Activated T-cell treated with anti-CD3 and anti-CD28 coated beads for 48 hours (primary cell): ENCODE measurements around the gene NFATC3.
"Not testable (repeated sequence)": the region's sequence is repeated elsewhere in the genome, so short reads cannot be mapped to it uniquely, and the experiment has no call there.

Experiments used
- DNase-seq: peaks from one replicate; pipeline ENCODE4 v3.0.0-alpha.2; 2020; ENCODE audit warnings: low read depth

NFATC3 gene

GRCh38 chr16:68090130-68090529 is 5.0 kb downstream of the NFATC3 start:
- DNase-seq = no peak

GRCh38 chr16:68090533-68090932 is 5.4 kb downstream of the NFATC3 start:
- no peak for DNase-seq

GRCh38 chr16:68091380-68092261 is 6.5 kb downstream of the NFATC3 start:
- DNase-seq = no peak

DNA sequence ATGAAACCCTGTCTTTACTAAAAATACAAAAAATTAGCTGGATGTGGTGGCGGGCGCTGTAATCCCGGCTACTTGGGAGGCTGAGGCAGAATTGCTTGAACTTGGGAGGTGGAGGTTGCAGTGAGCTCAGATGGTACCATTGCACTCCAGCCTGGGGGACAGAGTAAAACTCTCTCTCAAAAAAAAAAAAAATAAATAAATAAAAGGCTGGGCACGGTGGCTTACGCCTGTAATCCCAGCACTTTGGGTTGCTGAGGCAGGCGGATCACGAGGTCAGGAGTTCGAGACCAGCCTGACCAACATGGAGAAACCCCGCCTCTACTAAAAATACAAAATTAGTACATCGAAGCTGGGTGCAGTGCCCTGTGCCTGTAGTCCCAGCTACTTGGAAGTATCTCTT is 7.1 kb downstream of the NFATC3 start:
- DNase-seq = not testable (repeated sequence)

- DNase-seq = no peak
Measured at GRCh38 chr16:68093816-68094613, 8.8 kb downstream of the NFATC3 start.

- DNase-seq = no peak
Measured at GRCh38 chr16:68094614-68094934, 9.4 kb downstream of the NFATC3 start.

- DNase-seq = no peak
Measured at GRCh38 chr16:68096491-68096890, 11.3 kb downstream of the NFATC3 start.

DNA sequence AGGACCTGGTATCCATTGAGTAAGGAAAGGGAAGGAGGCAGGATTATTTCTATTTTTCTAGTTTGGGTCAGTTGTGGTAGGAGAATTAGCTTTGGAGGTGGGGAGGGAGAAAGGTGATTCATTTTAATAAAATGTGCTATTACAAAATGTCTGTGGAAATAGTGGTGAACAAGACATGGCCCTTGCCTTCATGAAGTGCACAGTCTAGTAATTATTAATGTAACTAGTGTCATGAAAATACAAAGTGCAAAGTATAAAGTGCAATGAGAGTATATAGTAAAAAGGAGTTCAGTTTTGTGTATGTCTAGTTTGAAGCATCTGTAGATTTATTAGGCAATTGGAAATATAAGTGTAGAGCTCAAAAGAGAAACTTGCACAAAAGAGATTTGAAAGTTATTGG is 11.9 kb downstream of the NFATC3 start:
- DNase-seq = no peak

- no peak for DNase-seq
Measured at GRCh38 chr16:68097895-68098294, 12.7 kb downstream of the NFATC3 start.

DNA sequence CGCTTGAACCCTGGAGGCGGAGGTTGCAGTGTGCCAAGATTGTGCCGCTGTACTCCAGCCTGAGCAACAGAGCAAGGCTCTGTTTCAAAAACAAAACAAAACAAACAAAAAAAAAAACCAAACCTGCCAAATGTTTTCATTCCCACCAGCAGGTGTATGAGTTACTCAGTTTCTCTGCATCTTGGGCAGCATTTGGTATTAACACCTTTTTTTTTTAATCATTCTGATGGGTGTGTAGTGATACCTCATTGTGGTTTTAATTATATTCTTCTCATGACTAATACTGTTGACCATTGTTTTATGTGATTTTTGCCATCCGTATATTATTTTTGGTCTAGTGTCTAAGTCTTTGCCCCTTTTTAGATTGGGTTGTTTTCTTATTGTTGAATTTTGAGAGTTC is 15.3 kb downstream of the NFATC3 start:
- no peak for DNase-seq

- DNase-seq = no peak
Measured at GRCh38 chr16:68105611-68106010, 20.4 kb downstream of the NFATC3 start.

DNA sequence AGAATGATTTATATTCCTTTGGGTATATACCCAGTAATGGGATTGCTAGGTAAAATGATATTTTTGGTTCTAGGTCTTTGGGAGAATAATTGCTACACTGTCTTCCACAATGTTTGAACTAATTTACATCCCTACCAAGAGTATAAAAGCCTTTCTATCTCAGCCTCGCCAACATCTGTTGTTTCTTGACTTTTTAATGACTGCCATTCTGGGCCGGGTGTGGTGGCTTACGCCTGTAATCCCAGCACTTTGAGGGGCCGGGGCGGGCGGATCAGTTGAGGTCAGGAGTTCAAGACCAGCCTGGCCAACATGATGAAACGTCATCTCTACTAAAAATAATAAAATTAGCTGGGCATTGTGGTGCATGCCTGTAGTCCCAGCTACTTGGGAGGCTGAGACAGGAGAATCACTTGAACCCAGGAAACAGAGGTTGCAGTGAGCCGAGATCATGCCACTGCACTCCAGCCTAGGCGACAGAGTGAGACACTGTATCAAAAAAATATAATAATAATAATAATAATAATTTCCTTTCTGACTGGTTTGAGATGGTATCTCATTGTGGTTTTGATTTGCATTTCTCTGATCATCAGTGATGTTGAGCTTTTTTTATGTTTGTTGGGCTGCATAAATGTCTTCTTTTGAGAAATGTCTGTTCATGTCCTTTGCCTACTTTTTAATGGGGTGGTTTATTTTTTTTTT is 22.2 kb downstream of the NFATC3 start:
- DNase-seq = not testable (repeated sequence)

- not testable (repeated sequence) for DNase-seq
Measured at GRCh38 chr16:68109156-68109555, 24.0 kb downstream of the NFATC3 start.

- DNase-seq = not testable (repeated sequence)
Measured at GRCh38 chr16:68110611-68111010, 25.4 kb downstream of the NFATC3 start.

DNA sequence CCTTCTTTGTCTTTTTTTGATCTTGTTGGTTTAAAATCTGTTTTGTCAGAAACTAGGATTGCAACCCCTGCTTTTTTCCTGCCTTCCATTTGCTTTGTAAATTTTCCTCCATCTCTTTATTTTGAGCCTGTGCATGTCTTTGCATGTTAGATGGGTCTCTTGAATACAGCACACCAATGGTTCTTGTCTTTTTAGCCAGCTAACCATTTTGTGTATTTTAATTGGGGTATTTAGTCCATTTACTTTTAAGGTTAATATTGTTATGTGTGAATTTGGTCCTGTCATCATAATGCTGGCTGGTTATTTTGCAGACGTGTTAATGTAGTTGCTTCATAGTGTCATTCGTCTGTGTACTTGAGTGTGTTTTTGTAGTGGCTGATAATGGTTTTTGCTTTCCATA is 26.2 kb downstream of the NFATC3 start:
- DNase-seq = no peak

GRCh38 chr16:68113059-68113761 is 28.0 kb downstream of the NFATC3 start:
- no peak for DNase-seq

DNA sequence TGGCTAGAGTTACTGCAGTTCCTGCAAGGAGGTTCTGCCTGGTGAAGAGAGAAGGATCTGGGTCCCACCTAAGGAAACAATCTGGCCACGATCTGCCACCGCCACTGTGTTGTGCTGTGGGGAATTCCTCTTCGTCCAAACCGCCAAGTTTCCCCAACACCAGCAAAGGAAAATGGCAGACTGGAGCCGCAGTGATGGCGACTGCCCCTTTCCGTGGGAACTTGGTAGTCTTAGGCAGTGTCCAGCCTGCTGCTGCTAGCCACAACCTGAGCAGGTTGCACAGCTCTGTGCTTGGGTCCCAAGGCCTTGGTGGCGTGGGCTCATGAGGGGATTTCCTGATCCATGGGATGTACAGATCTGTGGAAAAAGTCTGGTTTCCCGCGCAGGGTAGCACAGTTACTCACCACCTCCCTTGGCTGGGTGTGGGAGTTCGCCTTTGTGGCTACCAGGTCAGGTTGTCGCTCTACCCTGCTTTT is 28.6 kb downstream of the NFATC3 start:
- DNase-seq = no peak

DNA sequence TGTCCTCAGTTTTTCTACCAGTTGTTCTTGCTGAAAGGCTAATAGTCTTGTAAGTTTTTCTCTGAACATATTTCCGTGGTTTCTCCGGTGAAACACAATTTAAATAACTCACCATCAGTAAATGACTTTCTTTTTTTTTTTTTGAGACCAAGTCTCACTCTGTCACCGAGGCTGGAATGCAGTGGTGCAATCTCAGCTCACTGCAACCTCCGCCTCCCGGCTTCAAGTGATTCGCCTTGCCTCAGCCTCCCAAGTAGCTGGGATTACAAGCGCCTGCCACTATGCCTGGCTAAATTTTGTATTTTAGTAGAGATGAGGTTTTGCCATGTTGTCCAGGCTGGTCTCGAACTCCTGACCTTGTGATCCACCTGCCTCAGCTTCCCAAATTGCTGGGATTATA is 29.8 kb downstream of the NFATC3 start:
- not testable (repeated sequence) for DNase-seq

DNA sequence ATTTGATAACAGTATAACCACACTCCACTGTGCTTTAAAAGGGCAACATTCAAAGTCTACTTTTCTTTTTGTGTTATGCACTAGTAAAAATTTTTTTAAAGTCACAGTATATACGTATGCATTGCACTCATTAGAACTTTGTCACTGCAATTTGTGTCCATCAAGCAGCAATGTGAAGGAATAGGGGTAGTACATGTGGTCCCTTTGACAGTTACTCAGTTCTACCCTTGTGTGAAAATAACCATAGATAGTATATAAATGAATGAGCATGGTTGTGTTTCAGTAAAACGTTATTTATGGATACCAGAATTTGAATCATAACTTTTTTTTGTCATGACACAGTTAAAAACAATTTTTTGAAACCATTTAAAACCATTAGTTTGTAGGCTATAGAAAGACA is 30.7 kb downstream of the NFATC3 start:
- DNase-seq = no peak

- no peak for DNase-seq
Measured at GRCh38 chr16:68116256-68116867, 31.2 kb downstream of the NFATC3 start.

DNA sequence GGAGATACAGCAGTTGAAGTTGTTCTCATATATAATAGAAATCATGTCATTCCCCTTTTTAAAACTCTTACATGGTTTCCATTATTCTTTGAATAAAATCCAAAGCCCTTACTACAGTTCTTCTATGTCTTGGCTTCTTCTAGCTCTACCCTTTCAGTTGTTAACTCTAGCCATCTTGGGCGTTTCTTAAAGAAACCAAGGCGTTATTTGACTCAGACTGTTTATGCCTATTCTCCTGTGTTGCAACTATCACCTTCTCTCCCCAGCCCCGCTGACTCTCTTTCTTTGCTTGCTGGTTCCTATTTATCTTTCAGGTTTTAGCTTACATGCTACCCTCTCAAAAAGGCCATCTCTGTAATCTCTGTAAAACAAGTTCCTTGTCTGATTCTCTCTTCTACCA is 32.7 kb downstream of the NFATC3 start:
- no peak for DNase-seq
